Testis (tissue), 2 donors: ENCODE results near the gene EPHA4.

Source experiments
- POLR2A ChIP-seq: fragments of 450-650 bp; IDR thresholded peaks from one replicate; pipeline ENCODE4 v1.6.1; 2017; ENCODE audit warnings: antibody characterized with exemption, mild to moderate bottlenecking, moderate library complexity
- TF ChIP-seq, protein P1 (sequence below), 3 experiments: fragments of 450-650 bp in 2 of 3; fragments of 200-600 bp in 1 of 3; sonication (generic) in 1 of 3; IDR thresholded peaks; one replicate each; pipeline ENCODE4 v1.5.1; 2016 to 2019; ENCODE audit warnings: antibody characterized with exemption in 3 of 3, mild to moderate bottlenecking in 2 of 3, moderate library complexity in 1 of 3

DNA sequence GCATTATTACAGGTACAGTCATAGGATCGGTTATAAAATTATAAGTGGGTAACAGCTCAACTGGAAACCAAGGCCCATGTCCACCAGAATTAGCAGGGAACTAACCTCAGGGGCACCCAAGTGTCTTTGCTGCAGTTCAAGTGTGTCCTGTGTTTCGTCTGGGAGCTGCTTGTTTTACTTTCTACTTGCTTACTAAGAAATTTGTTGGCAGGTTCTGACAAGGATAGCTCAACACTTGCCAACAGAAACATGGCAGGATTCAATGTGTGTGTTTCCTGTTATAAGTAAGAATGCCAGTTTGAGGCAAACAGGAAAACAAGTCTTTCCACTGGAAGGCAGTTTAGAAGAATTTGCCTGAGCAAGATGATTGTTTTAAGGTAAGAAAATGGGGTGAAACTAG is 104.5 kb downstream of the EPHA4 start:
- TF ChIP-seq, protein P1, sequence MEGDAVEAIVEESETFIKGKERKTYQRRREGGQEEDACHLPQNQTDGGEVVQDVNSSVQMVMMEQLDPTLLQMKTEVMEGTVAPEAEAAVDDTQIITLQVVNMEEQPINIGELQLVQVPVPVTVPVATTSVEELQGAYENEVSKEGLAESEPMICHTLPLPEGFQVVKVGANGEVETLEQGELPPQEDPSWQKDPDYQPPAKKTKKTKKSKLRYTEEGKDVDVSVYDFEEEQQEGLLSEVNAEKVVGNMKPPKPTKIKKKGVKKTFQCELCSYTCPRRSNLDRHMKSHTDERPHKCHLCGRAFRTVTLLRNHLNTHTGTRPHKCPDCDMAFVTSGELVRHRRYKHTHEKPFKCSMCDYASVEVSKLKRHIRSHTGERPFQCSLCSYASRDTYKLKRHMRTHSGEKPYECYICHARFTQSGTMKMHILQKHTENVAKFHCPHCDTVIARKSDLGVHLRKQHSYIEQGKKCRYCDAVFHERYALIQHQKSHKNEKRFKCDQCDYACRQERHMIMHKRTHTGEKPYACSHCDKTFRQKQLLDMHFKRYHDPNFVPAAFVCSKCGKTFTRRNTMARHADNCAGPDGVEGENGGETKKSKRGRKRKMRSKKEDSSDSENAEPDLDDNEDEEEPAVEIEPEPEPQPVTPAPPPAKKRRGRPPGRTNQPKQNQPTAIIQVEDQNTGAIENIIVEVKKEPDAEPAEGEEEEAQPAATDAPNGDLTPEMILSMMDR (IDR thresholded peaks at IDR 0.05) = no peak
- TF ChIP-seq POLR2A = no peak
